ENCODE results near the gene NAPA. TPM values are rescaled to one million over a fixed set of nuclear protein-coding genes. Genes with fewer than 3 reads are reported as not detected.

The NAPA gene
- total RNA-seq, 4 donors from 2014 or later = 127 to 272 (median 212) TPM

- in situ Hi-C loops (cut with MboI; ENCODE audit: low sequenced_read_pairs in 4 of 4) (no loop called here), intact Hi-C loops (cut with DNase I; ENCODE audit: low total_unique reads) (no loop called here)
- no peak overlapping the region for H3K27ac ChIP-seq
These were observed 25.0 kb upstream of the NAPA start for GRCh38 chr19:47539747-47540311.

GRCh38 chr19:47538812-47539211 lies 23.9 kb upstream of the NAPA start:
- intact Hi-C loops (cut with DNase I; ENCODE audit: low total_unique reads) = no loop called here
- Histone ChIP-seq H3K4me3 (no peak overlapping the region), H3K27me3 (peaks cover 0 to 2% (median 0%) of the 10 kb centered on the region in 3 donors), H3K36me3 (no peaks in the 10 kb centered on the region), H3K4me1 (no peaks in the 10 kb centered on the region), H3K27ac (no peak overlapping the region), H3K9me3 (no peaks in the 10 kb centered on the region)
- in situ Hi-C loops (cut with MboI; ENCODE audit: low sequenced_read_pairs in 4 of 4) = no loop called here
- TF ChIP-seq POLR2A (IDR thresholded peaks at IDR 0.05) (no peak), CTCF (IDR thresholded peaks at IDR 0.05 in 4 of 5, conservative IDR thresholded peaks at IDR 0.05 in 1 of 5) (no peak)
- no peak for ATAC-seq
- DNase-seq = no peak

More at GRCh38 chr19:47539747-47540311, 25.0 kb upstream of the NAPA start:
- no peak overlapping the region for H3K4me3 ChIP-seq
- no peaks in the 10 kb centered on the region for H3K36me3 ChIP-seq
- H3K27me3 ChIP-seq = peaks cover 4 to 12% (median 7%) of the 10 kb centered on the region in 3 donors
- DNase-seq = no peak
- ATAC-seq = no peak
- H3K4me1 ChIP-seq = no peaks in the 10 kb centered on the region
- no peak for TF ChIP-seq CTCF (IDR thresholded peaks at IDR 0.05 in 4 of 5, conservative IDR thresholded peaks at IDR 0.05 in 1 of 5)
- no peak for TF ChIP-seq POLR2A (IDR thresholded peaks at IDR 0.05)
- no peaks in the 10 kb centered on the region for H3K9me3 ChIP-seq

- DNase-seq (no peak), ATAC-seq (no peak)
- intact Hi-C loops (cut with DNase I; ENCODE audit: low total_unique reads) = no loop called here
- TF ChIP-seq CTCF (IDR thresholded peaks at IDR 0.05 in 4 of 5, conservative IDR thresholded peaks at IDR 0.05 in 1 of 5) = no peak
- TF ChIP-seq POLR2A (IDR thresholded peaks at IDR 0.05) = no peak
- no peak overlapping the region for H3K27ac ChIP-seq
- no peaks in the 10 kb centered on the region for H3K4me1 ChIP-seq
- H3K27me3 ChIP-seq = no peaks in the 10 kb centered on the region
- in situ Hi-C loops (cut with MboI; ENCODE audit: low sequenced_read_pairs in 4 of 4) = no loop called here
- no peak overlapping the region for H3K4me3 ChIP-seq
- no peaks in the 10 kb centered on the region for H3K9me3 ChIP-seq
- no peaks in the 10 kb centered on the region for H3K36me3 ChIP-seq
These were observed 22.6 kb upstream of the NAPA start for GRCh38 chr19:47537493-47537892.

GRCh38 chr19:47534628-47535027 lies 19.8 kb upstream of the NAPA start:
- no peak for DNase-seq
- Histone ChIP-seq H3K4me1 (no peaks in the 10 kb centered on the region), H3K27me3 (no peaks in the 10 kb centered on the region), H3K4me3 (no peak overlapping the region), H3K27ac (no peak overlapping the region), H3K9me3 (no peaks in the 10 kb centered on the region), H3K36me3 (no peaks in the 10 kb centered on the region)
- intact Hi-C loops (cut with DNase I; ENCODE audit: low total_unique reads) (no loop called here), in situ Hi-C loops (cut with MboI; ENCODE audit: low sequenced_read_pairs in 4 of 4) (no loop called here)
- no peak for TF ChIP-seq CTCF (IDR thresholded peaks at IDR 0.05 in 4 of 5, conservative IDR thresholded peaks at IDR 0.05 in 1 of 5)
- TF ChIP-seq POLR2A (IDR thresholded peaks at IDR 0.05) = no peak
- no peak for ATAC-seq
